NCI-H2196 treated with DMSO at 0.1 percent for 48 hours (cell line): ENCODE results near the gene TMEM114.

Experiments
- DNase-seq: peaks from one replicate; lab custom pipeline; 2025; ENCODE audit not compliant: unreplicated experiment; lab: John Stamatoyannopoulos, UW

Gene TMEM114

GRCh38 chr16:8551388-8552332, 38.7 kb downstream of the TMEM114 start:
- DNase-seq: no peak

GRCh38 chr16:8550728-8551387, 39.5 kb downstream of the TMEM114 start:
- no peak for DNase-seq

DNA sequence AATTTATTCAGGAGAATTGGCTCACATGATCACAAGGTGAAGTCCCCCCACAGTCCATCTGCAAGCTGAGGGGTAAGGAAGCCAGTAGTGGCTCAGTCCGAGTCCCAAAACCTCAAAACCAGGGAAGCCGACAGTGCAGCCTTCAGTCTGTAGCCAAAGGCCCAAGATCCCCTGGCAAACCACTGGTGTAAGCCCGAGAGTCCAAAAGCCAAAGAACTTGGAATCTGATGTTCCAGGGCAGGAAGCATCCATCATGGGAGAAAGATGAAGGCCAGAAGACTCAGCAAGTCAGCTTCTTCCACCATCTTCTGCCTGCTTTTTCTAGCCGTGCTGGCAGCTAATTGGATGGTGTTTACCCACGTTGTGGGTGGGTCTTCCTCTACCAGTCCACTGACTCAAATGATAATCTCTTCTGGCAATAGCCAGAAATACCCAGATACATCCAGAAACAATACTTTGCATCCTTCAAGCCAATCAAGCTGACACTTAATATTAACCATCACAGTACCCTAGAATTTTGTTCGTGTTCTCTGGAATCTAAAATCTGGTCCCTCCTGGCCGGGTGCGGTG, 40.4 kb downstream of the TMEM114 start:
- DNase-seq: no peak

- no peak for DNase-seq
Observed at GRCh38 chr16:8548166-8548565, 42.1 kb downstream of the TMEM114 start.

- DNase-seq: no peak
Observed at GRCh38 chr16:8547762-8548161, 42.5 kb downstream of the TMEM114 start.

- DNase-seq: no peak
Observed at GRCh38 chr16:8544406-8544805, 45.9 kb downstream of the TMEM114 start.

DNA sequence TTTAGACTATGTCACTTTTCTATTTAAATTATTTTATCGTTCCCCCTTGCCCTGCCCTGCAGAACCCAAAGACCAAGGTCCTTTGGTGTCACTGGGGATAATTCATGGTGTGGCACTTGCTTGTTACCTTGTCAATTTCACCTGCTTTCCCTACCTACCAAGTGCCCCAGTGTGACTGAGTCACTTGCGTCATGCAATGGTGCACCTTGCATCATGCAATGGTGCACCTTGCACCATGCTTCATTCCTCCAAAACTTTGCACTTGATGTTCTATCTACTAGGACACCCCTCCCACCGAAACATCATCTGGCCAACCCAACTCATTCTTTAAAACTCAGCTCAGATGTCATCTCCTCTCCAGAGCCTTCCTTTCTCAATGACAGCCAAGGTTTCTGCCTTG, 47.1 kb downstream of the TMEM114 start:
- DNase-seq: no peak

DNA sequence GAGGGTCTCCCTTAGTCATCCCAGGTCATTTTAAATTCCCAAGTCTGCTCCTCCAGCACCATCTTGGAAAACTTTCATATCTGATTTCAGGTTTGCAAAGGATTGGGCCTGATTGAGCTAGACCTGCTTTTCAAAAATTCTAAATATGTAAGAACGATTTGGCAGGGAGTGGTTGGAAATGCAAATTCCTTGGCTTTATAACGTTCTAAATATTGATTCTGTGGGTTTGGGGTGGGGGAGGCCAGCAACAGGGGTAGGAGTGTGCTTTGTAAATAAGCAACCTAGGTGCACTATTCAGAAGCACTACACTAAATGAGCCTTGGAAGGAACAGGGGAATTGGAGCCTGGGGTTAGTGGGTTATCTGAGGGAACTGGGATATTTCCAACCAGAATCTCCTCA, 47.9 kb downstream of the TMEM114 start:
- DNase-seq: no peak

- no peak for DNase-seq
Observed at GRCh38 chr16:8541868-8542267, 48.4 kb downstream of the TMEM114 start.

GRCh38 chr16:8537691-8538342, 52.5 kb downstream of the TMEM114 start:
- no peak for DNase-seq

DNA sequence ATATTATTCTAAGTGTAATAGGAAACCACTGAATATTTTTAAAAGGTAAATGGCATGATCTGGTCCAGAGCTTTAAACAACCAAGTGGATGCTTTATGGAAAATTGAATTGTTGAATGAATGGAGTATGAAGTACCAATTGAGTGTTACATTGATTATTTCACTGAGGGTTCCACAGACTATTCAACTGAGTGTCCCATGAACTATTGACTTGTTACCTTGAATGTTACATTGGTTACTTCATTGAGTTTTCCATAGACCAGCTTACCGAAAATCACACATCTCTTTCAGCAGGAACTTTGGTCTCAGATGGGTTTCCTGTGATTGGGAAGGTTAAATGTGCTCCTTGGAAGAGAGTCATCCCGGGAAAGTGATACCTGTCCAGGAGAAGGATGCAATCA, 56.8 kb downstream of the TMEM114 start:
- DNase-seq: no peak

GRCh38 chr16:8530752-8531384, 59.4 kb downstream of the TMEM114 start:
- DNase-seq: no peak

GRCh38 chr16:8528471-8528870, 61.8 kb downstream of the TMEM114 start:
- DNase-seq: no peak

- no peak for DNase-seq
Observed at GRCh38 chr16:8523932-8524331, 66.4 kb downstream of the TMEM114 start.

DNA sequence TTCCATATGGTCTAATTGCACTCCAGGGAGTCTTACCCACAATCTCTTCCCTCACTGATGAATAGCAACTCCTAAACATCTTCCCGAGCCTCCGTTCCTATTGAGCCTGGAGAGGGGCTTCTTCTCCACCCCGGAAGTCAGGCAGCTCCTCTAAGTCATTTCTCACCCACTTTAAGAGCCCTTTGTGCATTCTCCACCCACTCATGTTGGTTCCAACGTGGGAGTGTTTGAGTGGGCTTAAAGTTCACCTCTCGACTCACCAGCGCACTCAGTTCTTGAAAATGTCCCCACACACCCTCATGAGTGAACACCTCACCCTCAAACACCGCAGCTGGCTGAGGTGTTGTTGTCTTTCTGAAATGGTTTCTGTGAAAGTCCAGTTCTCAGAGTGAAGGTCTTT, 67.6 kb downstream of the TMEM114 start:
- DNase-seq: no peak

DNA sequence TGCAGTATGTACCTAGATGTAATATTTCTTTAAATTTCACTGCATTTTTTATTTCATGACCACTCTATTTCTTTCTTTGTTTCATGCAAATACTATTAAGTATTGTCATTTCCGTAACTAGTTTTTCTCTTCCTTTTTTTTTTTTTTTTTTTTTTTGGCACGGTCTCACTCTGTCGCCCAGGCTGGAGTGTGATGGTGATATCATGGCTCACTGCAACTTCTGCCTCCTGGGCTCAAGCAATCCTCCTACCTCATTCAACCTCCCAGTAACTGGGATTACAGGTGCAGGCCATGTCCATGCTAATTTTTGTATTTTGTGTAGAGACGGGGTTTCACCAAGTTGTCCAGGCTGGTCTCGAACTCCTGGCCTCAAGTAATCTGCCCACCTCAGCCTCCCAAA, 70.7 kb downstream of the TMEM114 start:
- no peak for DNase-seq
